SK-N-SH (cell line): ENCODE measurements around the gene ASAP3. TPM values are rescaled to one million over a fixed set of nuclear protein-coding genes. Genes with fewer than 3 reads are reported as not detected.
"Not testable (repeated sequence)": the region's sequence is repeated elsewhere in the genome, so short reads cannot be mapped to it uniquely, and the experiment has no call there.

Experiments
- CTCF ChIA-PET: fragments of 300-600, 350-600 bp; formaldehyde crosslinking; extraction: SDS; loops from one replicate; lab custom pipeline; 2021; lab: Yijun Ruan, JAX
- POLR2A ChIA-PET: fragments of 350-600 bp; sonication (Branson Sonifier 250); formaldehyde crosslinking; extraction: SDS; loops from one replicate; lab custom pipeline; 2020; ENCODE audit warnings: antibody characterized with exemption, inconsistent platforms; lab: Yijun Ruan, JAX
- DNase-seq: peaks from one replicate; pipeline ENCODE4 v3.0.0; 2012
- H2AFZ ChIP-seq: fragments of 200-600 bp; sonication (generic); 2 replicates; pipeline ENCODE4 v1.8.1; 2016; ENCODE audit warnings: antibody characterized with exemption, mild to moderate bottlenecking, low read depth
- H3F3A ChIP-seq: fragments of 200-600 bp; sonication (generic); replicated peaks from 2 replicates; pipeline ENCODE3; 2016; ENCODE audit warnings: antibody characterized with exemption, mild to moderate bottlenecking; ENCODE audit not compliant: insufficient read depth
- H3K27ac ChIP-seq, 2 experiments: fragments of 200-500 bp in 1 of 2; fragments of 200-600 bp in 1 of 2; sonication (Bioruptor generic) in 1 of 2; sonication (generic), shearing (Covaris generic) in 1 of 2; 2 replicates each; pipeline versions ENCODE4 v1.5.1 to v1.6.1; 2014 to 2016; ENCODE audit warnings: low read depth in 2 of 2, inconsistent platforms in 1 of 2, low read length in 1 of 2, mild to moderate bottlenecking in 1 of 2, mixed read lengths in 1 of 2
- H3K27me3 ChIP-seq: fragments of 200-600 bp; sonication (generic), shearing (Covaris generic); 2 replicates; pipeline ENCODE4 v1.6.1; 2016; ENCODE audit warnings: mixed run types; ENCODE audit not compliant: insufficient read depth
- H3K36me3 ChIP-seq, 2 experiments: fragments of 200-500 bp in 1 of 2; fragments of 200-600 bp in 1 of 2; sonication (Bioruptor generic) in 1 of 2; sonication (generic) in 1 of 2; replicated peaks in 1 of 2; 2 replicates each; pipeline versions ENCODE3 to v1.5.1; 2014 to 2016; ENCODE audit warnings: low read length in 1 of 2, mild to moderate bottlenecking in 1 of 2; ENCODE audit not compliant: insufficient read depth in 2 of 2, control insufficient read depth in 1 of 2
- H3K4me1 ChIP-seq, 2 experiments: fragments of 200-500 bp in 1 of 2; fragments of 200-600 bp in 1 of 2; sonication (Bioruptor generic) in 1 of 2; sonication (generic), shearing (Covaris generic) in 1 of 2; 2 replicates each; pipeline versions ENCODE4 v1.5.1 to v1.6.1; 2014 to 2016; ENCODE audit warnings: low read depth in 1 of 2, low read length in 1 of 2, mixed run types in 1 of 2; ENCODE audit not compliant: insufficient read depth in 2 of 2, control insufficient read depth in 1 of 2
- H3K4me2 ChIP-seq: fragments of 200-600 bp; sonication (generic), shearing (Covaris generic); 2 replicates; pipeline ENCODE4 v1.6.1; 2017; ENCODE audit warnings: mixed run types
- H3K4me3 ChIP-seq, 2 experiments: fragments of 200-500 bp in 1 of 2; fragments of 200-600 bp in 1 of 2; sonication (Bioruptor generic) in 1 of 2; sonication (generic), shearing (Covaris generic) in 1 of 2; 2 replicates each; pipeline versions ENCODE4 v1.5.1 to v1.8.1; 2014 to 2016; ENCODE audit warnings: low read depth in 2 of 2, inconsistent platforms in 1 of 2, low read length in 1 of 2, mild to moderate bottlenecking in 1 of 2, mixed read lengths in 1 of 2, moderate library complexity in 1 of 2
- H3K79me2 ChIP-seq: fragments of 200-600 bp; sonication (generic); 2 replicates; pipeline ENCODE4 v1.8.1; 2017; ENCODE audit warnings: mild to moderate bottlenecking; ENCODE audit not compliant: insufficient read depth
- H3K9ac ChIP-seq: fragments of 200-600 bp; sonication (generic); 2 replicates; pipeline ENCODE4 v1.6.1; 2017; ENCODE audit warnings: mixed run types
- H3K9me2 ChIP-seq: fragments of 200-600 bp; sonication (generic); 2 replicates; pipeline ENCODE4 v1.6.1; 2017; ENCODE audit warnings: mixed run types
- H3K9me3 ChIP-seq: fragments of 200-600 bp; sonication (generic); 2 replicates; pipeline ENCODE4 v1.6.1; 2017; ENCODE audit warnings: mixed run types, mild to moderate bottlenecking, moderate library complexity
- H4K20me1 ChIP-seq: fragments of 200-600 bp; sonication (generic); 2 replicates; pipeline ENCODE4 v1.6.1; 2017; ENCODE audit warnings: mild to moderate bottlenecking, mixed run types; ENCODE audit not compliant: insufficient read depth
- CHD2 ChIP-seq: fragments of 150-350 bp; IDR thresholded peaks from 2 replicates; pipeline ENCODE4 v1.6.1; 2018; ENCODE audit warnings: low read length; ENCODE audit not compliant: partially characterized antibody
- EP300 ChIP-seq, 2 experiments: IDR thresholded peaks; 2 replicates each; pipeline versions ENCODE4 v1.4.0 to v1.6.1; 2012; ENCODE audit warnings: borderline replicate concordance in 1 of 2, low read depth in 1 of 2, low read length in 1 of 2
- EZH2phosphoT487 ChIP-seq: fragments of 200-600 bp; sonication (generic); IDR thresholded peaks from 2 replicates; pipeline ENCODE4 v1.6.1; 2017; ENCODE audit warnings: low read depth, mixed run types, mild to moderate bottlenecking, antibody characterized with exemption, moderate library complexity, borderline replicate concordance
- FOXJ3 ChIP-seq: sonication (generic); formaldehyde crosslinking; IDR thresholded peaks from 2 replicates; pipeline ENCODE4 v1.5.1; 2020; ENCODE audit warnings: mild to moderate bottlenecking, missing genetic modification reagents
- GABPA ChIP-seq: IDR thresholded peaks from 2 replicates; pipeline ENCODE4 v1.4.0; 2012; ENCODE audit warnings: low read depth, mild to moderate bottlenecking
- GATA2 ChIP-seq: sonication (generic); formaldehyde crosslinking; IDR thresholded peaks from 2 replicates; pipeline ENCODE4 v1.5.0; 2020; ENCODE audit warnings: mild to moderate bottlenecking, missing genetic modification reagents
- MXI1 ChIP-seq: IDR thresholded peaks from 2 replicates; pipeline ENCODE4 v1.6.1; 2012; ENCODE audit warnings: mild to moderate bottlenecking, low read depth, low read length, improper control_type of control experiment
- NFIC ChIP-seq: IDR thresholded peaks from 2 replicates; pipeline ENCODE4 v1.4.0; 2012; ENCODE audit warnings: borderline replicate concordance
- POLR2AphosphoS5 ChIP-seq: IDR thresholded peaks from 2 replicates; pipeline ENCODE4 v1.6.1; 2012; ENCODE audit warnings: low read depth, low read length
- RAD21 ChIP-seq: IDR thresholded peaks from 2 replicates; pipeline ENCODE4 v1.6.1; 2012; ENCODE audit warnings: mild to moderate bottlenecking, low read length
- RFX5 ChIP-seq: IDR thresholded peaks from 2 replicates; pipeline ENCODE4 v1.6.1; 2012; ENCODE audit warnings: mild to moderate bottlenecking, improper control_type of control experiment, low read length
- SIN3A ChIP-seq: IDR thresholded peaks from 2 replicates; pipeline ENCODE4 v1.6.1; 2012; ENCODE audit warnings: low read depth, mild to moderate bottlenecking, low read length, moderate library complexity, borderline replicate concordance
- SMC3 ChIP-seq: IDR thresholded peaks from 2 replicates; pipeline ENCODE4 v1.6.1; 2012; ENCODE audit warnings: low read depth, low read length, improper control_type of control experiment
- TCF12 ChIP-seq: IDR thresholded peaks from 2 replicates; pipeline ENCODE4 v1.4.0; 2012
- TEAD4 ChIP-seq: IDR thresholded peaks from 2 replicates; pipeline ENCODE4 v1.4.0; 2012; ENCODE audit warnings: mild to moderate bottlenecking, borderline replicate concordance; ENCODE audit not compliant: insufficient read depth
- USF1 ChIP-seq: IDR thresholded peaks from 2 replicates; pipeline ENCODE4 v1.4.0; 2012; ENCODE audit warnings: low read depth, borderline replicate concordance
- USF2 ChIP-seq: fragments of 150-350 bp; IDR thresholded peaks from 2 replicates; pipeline ENCODE4 v1.6.1; 2017; ENCODE audit warnings: antibody characterized with exemption, low read length, low read depth, borderline replicate concordance
- YY1 ChIP-seq: IDR thresholded peaks from 2 replicates; pipeline ENCODE4 v1.4.0; 2012; ENCODE audit warnings: low read depth, mild to moderate bottlenecking
- WGBS: methylation state at CpG from one replicate; pipeline ENCODE4 v1.1.6; 2017; ENCODE audit warnings: low lambda C conversion rate; 5-methylcytosine and 5-hydroxymethylcytosine counted together
- polyA plus RNA-seq, 3 experiments: library from polyadenylated mRNA; depleted of rRNA; stranded (reverse); fragments of >200 nt; gene quantifications; 2 replicates each; pipeline ENCODE4 v1.2.3, GENCODE V29; 2012
- TF ChIP-seq, protein P1 (sequence below): IDR thresholded peaks from 2 replicates; pipeline ENCODE4 v1.4.0; 2012; ENCODE audit warnings: low read depth

ASAP3 gene
- polyA plus RNA-seq, 1 of the 3 experiments (the other 2 are of a cell fraction) = 19.6 TPM

- H2AFZ ChIP-seq, H3F3A ChIP-seq, DNase-seq, H4K20me1 ChIP-seq, H3K9ac ChIP-seq, H3K79me2 ChIP-seq, CTCF ChIA-PET, H3K4me3 ChIP-seq, H3K9me2 ChIP-seq, H3K4me1 ChIP-seq, H3K27me3 ChIP-seq, POLR2A ChIA-PET, H3K36me3 ChIP-seq, H3K4me2 ChIP-seq, H3K9me3 ChIP-seq, H3K27ac ChIP-seq: not testable (repeated sequence)
- WGBS = 86% methylated on average over 5 of the region's 24 CpGs
Measured at GRCh38 chr1:23504156-23504555, 20.2 kb upstream of the ASAP3 start.

GRCh38 chr1:23502951-23503350 lies 19.0 kb upstream of the ASAP3 start:
- Histone ChIP-seq H3K27me3 (no peaks in the 10 kb centered on the region), H3K9me3 (no peaks in the 10 kb centered on the region), H4K20me1 (no peaks in the 10 kb centered on the region), H3K36me3 (no peaks in the 10 kb centered on the region), H3K9ac (no peak overlapping the region), H3K4me2 (no peak overlapping the region), H3K79me2 (no peaks in the 10 kb centered on the region), H3K27ac (no peak overlapping the region), H2AFZ (no peak overlapping the region), H3K9me2 (no peaks in the 10 kb centered on the region), H3K4me1 (no peaks in the 10 kb centered on the region), H3K4me3 (no peak overlapping the region), H3F3A (peaks cover 6% of the 10 kb centered on the region)
- ChIA-PET POLR2A (no interaction called here), CTCF (interaction anchor here (12.2 kb wide), 1 partner anchor 25 kb away, joined by 503 read pairs; the partner anchor contains the start of gene E2F2)
- TF ChIP-seq POLR2AphosphoS5 = no peak
- no peak for TF ChIP-seq EZH2phosphoT487
- no peak for TF ChIP-seq CHD2
- no peak for TF ChIP-seq SMC3
- TF ChIP-seq GATA2 (CRISPR knock-in tag) = no peak
- no peak for TF ChIP-seq NFIC
- TF ChIP-seq EP300 (IDR thresholded peaks at IDR 0.05; ENCODE audit: borderline replicate concordance in 1 of 2, low read depth in 1 of 2, low read length in 1 of 2) = no peak
- DNase-seq = no peak
- 94% methylated on average over 6 of the region's 6 CpGs for WGBS

GRCh38 chr1:23500466-23500865 lies 16.5 kb upstream of the ASAP3 start:
- ChIA-PET POLR2A (no interaction called here), CTCF (interaction anchor here (1.0 to 12.2 kb wide), 4 partner anchors 28 to 165 kb away, joined by 3 to 503 read pairs (median 60); partner anchors contain the start of gene E2F2)
- H3K4me1 ChIP-seq = no peaks in the 10 kb centered on the region
- TF ChIP-seq TEAD4 (no peak), YY1 (no peak), RAD21 (no peak), USF1 (no peak), EZH2phosphoT487 (no peak), TCF12 (no peak), MXI1 (no peak), RFX5 (no peak), NFIC (no peak), GABPA (no peak), USF2 (no peak), SIN3A (no peak), FOXJ3 (CRISPR knock-in tag) (no peak)
- TF ChIP-seq, protein P1, sequence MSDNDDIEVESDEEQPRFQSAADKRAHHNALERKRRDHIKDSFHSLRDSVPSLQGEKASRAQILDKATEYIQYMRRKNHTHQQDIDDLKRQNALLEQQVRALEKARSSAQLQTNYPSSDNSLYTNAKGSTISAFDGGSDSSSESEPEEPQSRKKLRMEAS = no peak
- no peak overlapping the region for H3K27ac ChIP-seq
- no peaks in the 10 kb centered on the region for H4K20me1 ChIP-seq
- no peak overlapping the region for H3K4me3 ChIP-seq
- H2AFZ ChIP-seq = no peak overlapping the region
- no peaks in the 10 kb centered on the region for H3K9me3 ChIP-seq
- no peak for DNase-seq
- H3K4me2 ChIP-seq = no peak overlapping the region
- H3K36me3 ChIP-seq = no peaks in the 10 kb centered on the region
- H3F3A ChIP-seq = peaks cover 6% of the 10 kb centered on the region
- H3K9ac ChIP-seq = no peak overlapping the region
- H3K9me2 ChIP-seq = no peaks in the 10 kb centered on the region
- WGBS = 72% methylated on average over 2 of the region's 2 CpGs
- H3K79me2 ChIP-seq = no peaks in the 10 kb centered on the region
- H3K27me3 ChIP-seq = no peaks in the 10 kb centered on the region
